GM23338 (cell line): ENCODE results near the gene PTPN7. TPM values are rescaled to one million over a fixed set of nuclear protein-coding genes. Genes with fewer than 3 reads are reported as not detected.

Source experiments
- ATAC-seq: fragments of 200-7000 bp; cut with Tn5 transposase; 3 replicates; pipeline ENCODE4 v1.9.1; 2020
- DNase-seq: peaks from one replicate; pipeline ENCODE4 v3.0.0-alpha.2; 2015; ENCODE audit warnings: low spot score
- H2AFZ ChIP-seq: fragments of 200-600 bp; sonication (generic); 2 replicates; pipeline ENCODE4 v1.8.0; 2016; ENCODE audit warnings: antibody characterized with exemption, mild to moderate bottlenecking, moderate library complexity
- H3F3A ChIP-seq: fragments of 200-600 bp; sonication (generic); replicated peaks from 2 replicates; pipeline ENCODE4 v1.8.0; 2017; ENCODE audit warnings: antibody characterized with exemption, mixed run types, low read depth
- H3K27ac ChIP-seq: fragments of 200-600 bp; sonication (generic); 2 replicates; pipeline ENCODE4 v1.6.1; 2016; ENCODE audit warnings: low read depth
- H3K27me3 ChIP-seq: fragments of 200-600 bp; sonication (generic); 2 replicates; pipeline ENCODE4 v1.8.0; 2016; ENCODE audit warnings: mild to moderate bottlenecking, mixed run types, moderate library complexity; ENCODE audit not compliant: insufficient read depth
- H3K36me3 ChIP-seq: fragments of 200-600 bp; sonication (generic); 2 replicates; pipeline ENCODE4 v1.8.0; 2016; ENCODE audit warnings: mild to moderate bottlenecking; ENCODE audit not compliant: insufficient read depth
- H3K4me1 ChIP-seq: fragments of 200-600 bp; sonication (generic); 2 replicates; pipeline ENCODE4 v1.8.0; 2016; ENCODE audit warnings: mild to moderate bottlenecking, moderate library complexity; ENCODE audit not compliant: insufficient read depth
- H3K4me2 ChIP-seq: fragments of 200-600 bp; sonication (generic); 2 replicates; pipeline ENCODE4 v1.7.1; 2017; ENCODE audit warnings: mixed run types
- H3K4me3 ChIP-seq: fragments of 200-600 bp; sonication (generic); 2 replicates; pipeline ENCODE4 v1.6.1; 2016; ENCODE audit warnings: mixed run types
- H3K79me2 ChIP-seq: fragments of 200-600 bp; sonication (generic); replicated peaks from 2 replicates; pipeline ENCODE4 v1.8.0; 2017; ENCODE audit warnings: mild to moderate bottlenecking; ENCODE audit not compliant: insufficient read depth
- H3K9me2 ChIP-seq: fragments of 200-600 bp; sonication (generic); 2 replicates; pipeline ENCODE4 v1.8.0; 2017; ENCODE audit not compliant: insufficient read depth
- H4K20me1 ChIP-seq: fragments of 200-600 bp; sonication (generic); replicated peaks from 2 replicates; pipeline ENCODE4 v1.8.0; 2017; ENCODE audit warnings: mild to moderate bottlenecking; ENCODE audit not compliant: insufficient read depth
- H3K27ac Mint-ChIP-seq: 2 replicates; pipeline ENCODE4 v1.8.0; 2020; ENCODE audit warnings: inconsistent platforms, mild to moderate bottlenecking, moderate library complexity, mixed read lengths
- H3K27me3 Mint-ChIP-seq: 3 replicates; pipeline ENCODE4 v1.8.0; 2022; ENCODE audit warnings: low read depth, mild to moderate bottlenecking, moderate library complexity, mixed read lengths, inconsistent platforms; ENCODE audit not compliant: insufficient read depth, poor library complexity
- H3K36me3 Mint-ChIP-seq: 3 replicates; pipeline ENCODE4 v1.8.0; 2021; ENCODE audit warnings: low read depth, mild to moderate bottlenecking, inconsistent platforms, moderate library complexity, mixed read lengths
- H3K4me1 Mint-ChIP-seq: 3 replicates; pipeline ENCODE4 v1.8.0; 2020; ENCODE audit warnings: mild to moderate bottlenecking, inconsistent platforms, mixed read lengths
- H3K4me3 Mint-ChIP-seq: 3 replicates; pipeline ENCODE4 v1.8.0; 2021; ENCODE audit warnings: moderate library complexity, mild to moderate bottlenecking, inconsistent platforms, mixed read lengths
- H3K9me3 Mint-ChIP-seq: 3 replicates; pipeline ENCODE4 v1.8.0; 2020; ENCODE audit warnings: moderate library complexity, mild to moderate bottlenecking, inconsistent platforms, mixed read lengths
- ETS1 ChIP-seq: IDR thresholded peaks from 2 replicates; pipeline ENCODE4 v1.6.1; 2016; ENCODE audit warnings: antibody characterized with exemption
- EZH2 ChIP-seq: fragments of 200-600 bp; sonication (generic); IDR thresholded peaks from one replicate; pipeline ENCODE4 v1.8.0; 2017; ENCODE audit warnings: antibody characterized with exemption, mild to moderate bottlenecking, low read depth; ENCODE audit not compliant: unreplicated experiment
- EZH2phosphoT487 ChIP-seq: fragments of 200-600 bp; sonication (generic); IDR thresholded peaks from one replicate; pipeline ENCODE4 v1.8.1; 2018; ENCODE audit warnings: antibody characterized with exemption; ENCODE audit not compliant: unreplicated experiment
- JUNB ChIP-seq: IDR thresholded peaks from one replicate; pipeline ENCODE4 v1.6.1; 2016; ENCODE audit warnings: antibody characterized with exemption; ENCODE audit not compliant: unreplicated experiment
- NANOG ChIP-seq: IDR thresholded peaks from 2 replicates; pipeline ENCODE4 v1.6.1; 2016; ENCODE audit warnings: antibody characterized with exemption, borderline replicate concordance
- POLR2AphosphoS5 ChIP-seq: IDR thresholded peaks from 2 replicates; pipeline ENCODE4 v1.6.1; 2016; ENCODE audit warnings: antibody characterized with exemption, low read depth
- REST ChIP-seq: IDR thresholded peaks from one replicate; pipeline ENCODE4 v1.6.1; 2018; ENCODE audit warnings: antibody characterized with exemption; ENCODE audit not compliant: unreplicated experiment
- STAT1 ChIP-seq: IDR thresholded peaks from one replicate; pipeline ENCODE4 v1.6.1; 2016; ENCODE audit warnings: antibody characterized with exemption; ENCODE audit not compliant: unreplicated experiment
- ZNF114 ChIP-seq: fragments of 250-450 bp; sonication (Bioruptor Pico); IDR thresholded peaks from 2 replicates; pipeline ENCODE4 v1.5.0; 2020; ENCODE audit warnings: mild to moderate bottlenecking, moderate library complexity
- ZNF331 ChIP-seq: fragments of 250-450 bp; sonication (Bioruptor Pico); IDR thresholded peaks from 2 replicates; pipeline ENCODE4 v1.5.0; 2020; ENCODE audit warnings: low read depth, mild to moderate bottlenecking, moderate library complexity
- polyA plus RNA-seq: library from polyadenylated mRNA; unstranded; fragments of >200 nt; fragmentation: Nextera tagmentation; extraction: Ambion mirVana; gene quantifications from 2 replicates; pipeline ENCODE4 v1.2.1, GENCODE V29; 2016
- total RNA-seq: library from RNA; depleted of rRNA; stranded (reverse); fragments of >200 nt; shearing (Covaris generic); gene quantifications from 2 replicates; pipeline ENCODE4 v1.2.3, GENCODE V29; 2014
- TF ChIP-seq, protein P1 (sequence below): fragments of 250-450 bp; sonication (Bioruptor Pico); IDR thresholded peaks from 2 replicates; pipeline ENCODE4 v1.5.0; 2020; ENCODE audit warnings: mild to moderate bottlenecking, moderate library complexity

The PTPN7 gene
- total and polyA plus RNA-seq, 2 experiments from 2014 or later = not detected

DNA sequence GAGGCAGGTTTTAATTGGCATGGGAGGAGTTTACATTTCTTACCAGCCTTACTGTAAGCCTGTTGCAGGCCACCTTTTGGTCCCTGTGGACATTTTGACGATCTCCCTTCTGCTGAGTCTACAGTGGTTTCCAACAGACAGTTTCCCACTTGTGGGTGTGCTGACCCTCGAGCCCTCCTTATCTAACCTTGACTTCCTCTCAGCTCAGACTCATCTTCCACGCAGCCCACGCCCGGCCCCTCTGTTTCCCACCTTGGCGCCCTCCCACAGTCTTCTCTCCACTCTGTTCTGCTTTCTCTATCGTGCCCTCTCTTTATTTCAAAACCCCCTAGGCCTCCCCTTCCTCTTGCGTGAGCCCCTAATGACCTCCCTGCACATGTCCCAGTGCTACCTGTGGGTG, 9.8 kb downstream of the PTPN7 start:
- no peak overlapping the region for H3K4me3 Mint-ChIP-seq

DNA sequence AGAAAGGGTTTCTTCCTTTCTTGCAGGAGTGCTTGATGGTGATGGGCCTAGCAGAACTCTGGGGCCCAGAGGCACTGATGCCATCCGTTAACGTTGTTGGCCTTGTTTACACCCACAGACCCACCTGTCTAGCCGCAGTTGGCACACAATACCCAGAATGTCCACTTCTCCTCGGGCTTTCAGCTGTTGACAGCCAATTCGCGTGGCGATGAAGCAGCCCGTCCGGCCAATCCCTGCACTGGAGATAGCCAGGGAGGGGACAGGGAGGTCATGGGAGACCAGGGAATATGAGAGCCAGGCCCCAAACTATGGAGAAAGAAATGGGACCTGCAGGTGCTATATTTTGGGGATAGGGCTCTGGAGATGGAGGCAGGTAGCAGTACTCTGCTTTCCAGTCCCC, 10.2 kb downstream of the PTPN7 start:
- H3K79me2 ChIP-seq = no peaks in the 10 kb centered on the region
- H3K4me2 ChIP-seq = no peak overlapping the region
- Mint-ChIP-seq H3K27ac (no peak overlapping the region), H3K9me3 (no peaks in the 10 kb centered on the region; the same call in 2 of the 3 replicates), H3K4me1 (peaks cover 14% of the 10 kb centered on the region), H3K27me3 (peaks cover 6% of the 10 kb centered on the region), H3K4me3 (no peak overlapping the region), H3K36me3 (no peaks in the 10 kb centered on the region)
- H3K27ac ChIP-seq = no peak overlapping the region
- H3K27me3 ChIP-seq = 0 out of 2 replicates have a peak, but pooled peaks cover 5% of the 10 kb centered on the region
- H3K36me3 ChIP-seq = no peaks in the 10 kb centered on the region
- ATAC-seq (no peak), DNase-seq (no peak)
- H3F3A ChIP-seq = no peaks in the 10 kb centered on the region
- no peak overlapping the region for H2AFZ ChIP-seq
- no peaks in the 10 kb centered on the region for H3K9me2 ChIP-seq
- no peak overlapping the region for H3K4me3 ChIP-seq
- peaks cover 5% of the 10 kb centered on the region for H3K4me1 ChIP-seq
- no peaks in the 10 kb centered on the region for H4K20me1 ChIP-seq
- no peak for TF ChIP-seq REST
- TF ChIP-seq EZH2phosphoT487 = no peak
- no peak for TF ChIP-seq EZH2
- TF ChIP-seq NANOG = no peak
- no peak for TF ChIP-seq STAT1
- no peak for TF ChIP-seq JUNB
- TF ChIP-seq ZNF114 = no peak
- TF ChIP-seq ZNF331 (CRISPR knock-in tag) = no peak
- TF ChIP-seq ETS1 = no peak
- TF ChIP-seq, protein P1, sequence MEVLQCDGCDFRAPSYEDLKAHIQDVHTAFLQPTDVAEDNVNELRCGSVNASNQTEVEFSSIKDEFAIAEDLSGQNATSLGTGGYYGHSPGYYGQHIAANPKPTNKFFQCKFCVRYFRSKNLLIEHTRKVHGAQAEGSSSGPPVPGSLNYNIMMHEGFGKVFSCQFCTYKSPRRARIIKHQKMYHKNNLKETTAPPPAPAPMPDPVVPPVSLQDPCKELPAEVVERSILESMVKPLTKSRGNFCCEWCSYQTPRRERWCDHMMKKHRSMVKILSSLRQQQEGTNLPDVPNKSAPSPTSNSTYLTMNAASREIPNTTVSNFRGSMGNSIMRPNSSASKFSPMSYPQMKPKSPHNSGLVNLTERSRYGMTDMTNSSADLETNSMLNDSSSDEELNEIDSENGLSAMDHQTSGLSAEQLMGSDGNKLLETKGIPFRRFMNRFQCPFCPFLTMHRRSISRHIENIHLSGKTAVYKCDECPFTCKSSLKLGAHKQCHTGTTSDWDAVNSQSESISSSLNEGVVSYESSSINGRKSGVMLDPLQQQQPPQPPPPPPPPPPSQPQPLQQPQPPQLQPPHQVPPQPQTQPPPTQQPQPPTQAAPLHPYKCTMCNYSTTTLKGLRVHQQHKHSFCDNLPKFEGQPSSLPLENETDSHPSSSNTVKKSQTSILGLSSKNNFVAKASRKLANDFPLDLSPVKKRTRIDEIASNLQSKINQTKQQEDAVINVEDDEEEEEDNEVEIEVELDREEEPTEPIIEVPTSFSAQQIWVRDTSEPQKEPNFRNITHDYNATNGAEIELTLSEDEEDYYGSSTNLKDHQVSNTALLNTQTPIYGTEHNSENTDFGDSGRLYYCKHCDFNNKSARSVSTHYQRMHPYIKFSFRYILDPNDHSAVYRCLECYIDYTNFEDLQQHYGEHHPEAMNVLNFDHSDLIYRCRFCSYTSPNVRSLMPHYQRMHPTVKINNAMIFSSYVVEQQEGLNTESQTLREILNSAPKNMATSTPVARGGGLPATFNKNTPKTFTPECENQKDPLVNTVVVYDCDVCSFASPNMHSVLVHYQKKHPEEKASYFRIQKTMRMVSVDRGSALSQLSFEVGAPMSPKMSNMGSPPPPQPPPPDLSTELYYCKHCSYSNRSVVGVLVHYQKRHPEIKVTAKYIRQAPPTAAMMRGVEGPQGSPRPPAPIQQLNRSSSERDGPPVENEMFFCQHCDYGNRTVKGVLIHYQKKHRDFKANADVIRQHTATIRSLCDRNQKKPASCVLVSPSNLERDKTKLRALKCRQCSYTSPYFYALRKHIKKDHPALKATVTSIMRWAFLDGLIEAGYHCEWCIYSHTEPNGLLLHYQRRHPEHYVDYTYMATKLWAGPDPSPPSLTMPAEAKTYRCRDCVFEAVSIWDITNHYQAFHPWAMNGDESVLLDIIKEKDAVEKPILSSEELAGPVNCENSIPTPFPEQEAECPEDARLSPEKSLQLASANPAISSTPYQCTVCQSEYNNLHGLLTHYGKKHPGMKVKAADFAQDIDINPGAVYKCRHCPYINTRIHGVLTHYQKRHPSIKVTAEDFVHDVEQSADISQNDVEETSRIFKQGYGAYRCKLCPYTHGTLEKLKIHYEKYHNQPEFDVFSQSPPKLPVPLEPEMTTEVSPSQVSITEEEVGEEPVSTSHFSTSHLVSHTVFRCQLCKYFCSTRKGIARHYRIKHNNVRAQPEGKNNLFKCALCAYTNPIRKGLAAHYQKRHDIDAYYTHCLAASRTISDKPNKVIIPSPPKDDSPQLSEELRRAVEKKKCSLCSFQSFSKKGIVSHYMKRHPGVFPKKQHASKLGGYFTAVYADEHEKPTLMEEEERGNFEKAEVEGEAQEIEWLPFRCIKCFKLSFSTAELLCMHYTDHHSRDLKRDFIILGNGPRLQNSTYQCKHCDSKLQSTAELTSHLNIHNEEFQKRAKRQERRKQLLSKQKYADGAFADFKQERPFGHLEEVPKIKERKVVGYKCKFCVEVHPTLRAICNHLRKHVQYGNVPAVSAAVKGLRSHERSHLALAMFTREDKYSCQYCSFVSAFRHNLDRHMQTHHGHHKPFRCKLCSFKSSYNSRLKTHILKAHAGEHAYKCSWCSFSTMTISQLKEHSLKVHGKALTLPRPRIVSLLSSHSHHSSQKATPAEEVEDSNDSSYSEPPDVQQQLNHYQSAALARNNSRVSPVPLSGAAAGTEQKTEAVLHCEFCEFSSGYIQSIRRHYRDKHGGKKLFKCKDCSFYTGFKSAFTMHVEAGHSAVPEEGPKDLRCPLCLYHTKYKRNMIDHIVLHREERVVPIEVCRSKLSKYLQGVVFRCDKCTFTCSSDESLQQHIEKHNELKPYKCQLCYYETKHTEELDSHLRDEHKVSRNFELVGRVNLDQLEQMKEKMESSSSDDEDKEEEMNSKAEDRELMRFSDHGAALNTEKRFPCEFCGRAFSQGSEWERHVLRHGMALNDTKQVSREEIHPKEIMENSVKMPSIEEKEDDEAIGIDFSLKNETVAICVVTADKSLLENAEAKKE (CRISPR knock-in tag) = no peak

More for the DNA sequence above, 9.8 kb downstream of the PTPN7 start:
- Histone ChIP-seq H3K79me2 (no peaks in the 10 kb centered on the region), H3K4me1 (peaks cover under 1% of the 10 kb centered on the region; the same call in 1 of the 2 replicates), H3K36me3 (no peaks in the 10 kb centered on the region), H4K20me1 (no peaks in the 10 kb centered on the region), H3K27me3 (0 out of 2 replicates have a peak, but pooled peaks cover under 1% of the 10 kb centered on the region), H3K27ac (no peak overlapping the region), H3F3A (0 out of 2 replicates have a peak, but pooled peaks cover 3% of the 10 kb centered on the region), H3K4me3 (no peak overlapping the region), H3K9me2 (no peaks in the 10 kb centered on the region), H2AFZ (no peak overlapping the region), H3K4me2 (no peak overlapping the region)
- TF ChIP-seq ZNF331 (CRISPR knock-in tag) = no peak
- no peak for TF ChIP-seq JUNB
- TF ChIP-seq STAT1 = no peak
- no peak for TF ChIP-seq EZH2
- TF ChIP-seq ZNF114 = no peak
- TF ChIP-seq POLR2AphosphoS5 = no peak
- TF ChIP-seq EZH2phosphoT487 = no peak
- peaks cover 11% of the 10 kb centered on the region for H3K4me1 Mint-ChIP-seq
- ATAC-seq = no peak
- no peaks in the 10 kb centered on the region; the same call in 2 of the 3 replicates for H3K9me3 Mint-ChIP-seq
- H3K36me3 Mint-ChIP-seq = no peaks in the 10 kb centered on the region
- DNase-seq = no peak
- peaks cover 3% of the 10 kb centered on the region for H3K27me3 Mint-ChIP-seq
- H3K27ac Mint-ChIP-seq = no peak overlapping the region; the same call in 1 of the 2 replicates
